ENCODE measurements around the gene ENO4. TPM values are rescaled to one million over a fixed set of nuclear protein-coding genes. Genes with fewer than 3 reads are reported as not detected.

ENO4 gene
- total RNA-seq, 1 experiment from 2014 or later: 0.42 TPM

GRCh38 chr10:116892907-116893685, 43.8 kb downstream of the ENO4 start (continued):
- no peak for TF ChIP-seq HMGA2 (CRISPR knock-in tag; IDR thresholded peaks at IDR 0.05)
- TF ChIP-seq KAT7 (CRISPR knock-in tag; IDR thresholded peaks at IDR 0.05; ENCODE audit: borderline replicate concordance): no peak
- no peak for TF ChIP-seq ZMAT4 (CRISPR knock-in tag; IDR thresholded peaks at IDR 0.05)
- no peak for TF ChIP-seq SMAD3 (CRISPR knock-in tag; IDR thresholded peaks at IDR 0.05; ENCODE audit: borderline replicate concordance)
- TF ChIP-seq ZSCAN18 (CRISPR knock-in tag; IDR thresholded peaks at IDR 0.05): no peak
- no peak for TF ChIP-seq NR2C2 (CRISPR knock-in tag; IDR thresholded peaks at IDR 0.05)
- no peak for TF ChIP-seq ZNF512 (CRISPR knock-in tag; IDR thresholded peaks at IDR 0.05; ENCODE audit: borderline replicate concordance)

GRCh38 chr10:116893686-116894037, 44.4 kb downstream of the ENO4 start:
- TF ChIP-seq ZNF121 (CRISPR knock-in tag; IDR thresholded peaks at IDR 0.05) (no peak), PRRX2 (CRISPR knock-in tag; IDR thresholded peaks at IDR 0.05) (no peak), AFF4 (CRISPR knock-in tag; IDR thresholded peaks at IDR 0.05; ENCODE audit: borderline replicate concordance) (no peak), E2F5 (CRISPR knock-in tag; IDR thresholded peaks at IDR 0.05) (no peak), EMX1 (CRISPR knock-in tag; IDR thresholded peaks at IDR 0.05) (no peak), TP53 (CRISPR knock-in tag; IDR thresholded peaks at IDR 0.05) (no peak), E2F4 (CRISPR knock-in tag; IDR thresholded peaks at IDR 0.05; ENCODE audit: borderline replicate concordance, low read depth) (no peak)
- Mint-ChIP-seq H3K4me1 (peaks cover 23% of the 10 kb centered on the region), H3K4me3 (no peak overlapping the region), H3K27me3 (ENCODE audit: low read depth) (no peaks in the 10 kb centered on the region), H3K9me3 (no peaks in the 10 kb centered on the region), H3K36me3 (no peaks in the 10 kb centered on the region), H3K27ac (peak overlapping the region; percentile 14; the same call in 1 of the 2 replicates)
- ATAC-seq (no peak), DNase-seq (ENCODE audit: low spot score) (no peak)
- ChIA-PET POLR2A (no interaction called here), CTCF (interaction anchor here (1.3 to 1.6 kb wide), 2 partner anchors 270 to 281 kb away, joined by 3 to 5 read pairs; no protein-coding TSS in a partner anchor)

All from WTC11 (cell line).